Measurements from ENCODE around the gene ERAL1.
"Not testable (repeated sequence)": the region's sequence is repeated elsewhere in the genome, so short reads cannot be mapped to it uniquely, and the experiment has no call there.

Gene ERAL1

DNA sequence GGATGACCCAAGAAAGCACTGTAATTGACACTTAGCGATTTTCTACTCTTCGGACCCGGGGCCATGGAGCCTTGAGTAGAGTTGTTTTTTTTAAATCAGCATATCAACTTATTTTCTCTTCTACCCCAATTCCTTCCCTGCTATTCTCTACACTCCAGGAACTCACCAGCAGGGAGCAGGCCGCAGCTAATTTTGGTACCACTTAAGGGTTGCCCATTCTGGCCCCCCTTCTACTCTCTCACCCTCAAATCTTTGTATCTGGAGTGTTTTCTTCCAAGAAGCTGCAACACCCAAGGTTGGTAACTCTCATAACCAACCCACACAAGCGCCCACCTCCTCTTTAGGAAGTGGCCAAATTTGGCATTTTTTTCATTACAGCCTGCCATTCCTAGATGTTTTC, 5.5 kb upstream of the ERAL1 start:
- no peak for DNase-seq (ENCODE audit: low read depth in 1 of 2, low spot score in 1 of 2)

DNA sequence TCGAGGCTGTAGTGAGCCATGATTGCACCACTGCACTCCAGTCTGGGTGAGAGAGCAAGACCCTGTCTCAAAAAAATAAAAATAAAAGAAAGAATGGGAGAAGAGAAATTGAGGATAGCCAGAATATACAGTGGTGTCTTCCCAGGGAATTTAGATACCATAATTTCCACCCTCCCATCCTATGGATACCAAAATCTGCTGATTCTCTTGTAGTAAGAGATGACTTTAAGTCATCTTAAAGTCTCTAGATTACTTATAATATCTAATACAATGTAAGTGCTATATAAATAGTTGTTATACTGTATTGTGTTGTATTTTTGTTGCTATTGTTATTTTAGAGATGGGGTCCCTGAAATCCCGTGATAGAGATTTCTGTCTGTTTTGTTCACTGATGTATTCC, 1.5 kb upstream of the ERAL1 start:
- no peak for DNase-seq (ENCODE audit: low read depth in 1 of 2, low spot score in 1 of 2)

DNA sequence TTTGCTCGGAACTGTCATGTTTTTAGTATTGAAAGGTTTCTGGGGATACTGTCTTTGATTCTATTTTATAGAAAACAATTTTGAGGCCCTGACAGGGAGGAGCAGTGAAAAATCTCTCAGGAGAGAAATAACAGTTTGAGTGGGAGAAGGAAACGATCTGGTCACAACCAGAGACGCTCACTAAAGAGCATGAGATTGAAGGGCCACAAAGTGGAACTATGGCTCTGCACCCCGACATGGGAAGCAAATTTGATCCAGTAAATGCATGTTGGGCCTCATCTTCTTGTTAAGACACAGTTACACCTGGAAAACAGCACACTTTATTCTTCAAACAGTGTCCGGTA, 492 bp downstream of the ERAL1 start:
- DNase-seq (ENCODE audit: low read depth in 1 of 2, low spot score in 1 of 2): no peak

DNA sequence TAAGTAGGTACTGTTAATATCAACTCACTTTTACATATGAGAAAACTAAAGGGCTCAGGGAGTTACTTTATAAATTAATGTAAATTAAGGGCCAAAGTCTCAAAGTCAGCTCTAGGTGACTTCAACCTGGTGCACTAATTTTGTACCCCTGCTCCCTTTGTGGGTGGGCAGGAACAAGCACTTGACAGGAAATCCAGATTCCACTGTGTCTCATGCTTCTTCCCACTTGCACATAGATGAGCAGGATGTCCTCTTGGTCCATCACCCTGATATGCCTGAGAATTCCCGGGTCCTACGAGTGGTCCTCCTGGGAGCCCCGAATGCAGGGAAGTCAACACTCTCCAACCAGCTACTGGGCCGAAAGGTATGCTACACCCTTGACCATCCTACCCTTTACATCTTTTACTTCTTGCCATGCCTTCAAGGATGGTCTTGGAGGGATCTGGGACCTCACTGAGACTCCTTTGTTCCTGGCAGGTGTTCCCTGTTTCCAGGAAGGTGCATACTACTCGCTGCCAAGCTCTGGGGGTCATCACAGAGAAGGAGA, 1.3 kb downstream of the ERAL1 start:
- DNase-seq (ENCODE audit: low read depth in 1 of 2, low spot score in 1 of 2): no peak

DNA sequence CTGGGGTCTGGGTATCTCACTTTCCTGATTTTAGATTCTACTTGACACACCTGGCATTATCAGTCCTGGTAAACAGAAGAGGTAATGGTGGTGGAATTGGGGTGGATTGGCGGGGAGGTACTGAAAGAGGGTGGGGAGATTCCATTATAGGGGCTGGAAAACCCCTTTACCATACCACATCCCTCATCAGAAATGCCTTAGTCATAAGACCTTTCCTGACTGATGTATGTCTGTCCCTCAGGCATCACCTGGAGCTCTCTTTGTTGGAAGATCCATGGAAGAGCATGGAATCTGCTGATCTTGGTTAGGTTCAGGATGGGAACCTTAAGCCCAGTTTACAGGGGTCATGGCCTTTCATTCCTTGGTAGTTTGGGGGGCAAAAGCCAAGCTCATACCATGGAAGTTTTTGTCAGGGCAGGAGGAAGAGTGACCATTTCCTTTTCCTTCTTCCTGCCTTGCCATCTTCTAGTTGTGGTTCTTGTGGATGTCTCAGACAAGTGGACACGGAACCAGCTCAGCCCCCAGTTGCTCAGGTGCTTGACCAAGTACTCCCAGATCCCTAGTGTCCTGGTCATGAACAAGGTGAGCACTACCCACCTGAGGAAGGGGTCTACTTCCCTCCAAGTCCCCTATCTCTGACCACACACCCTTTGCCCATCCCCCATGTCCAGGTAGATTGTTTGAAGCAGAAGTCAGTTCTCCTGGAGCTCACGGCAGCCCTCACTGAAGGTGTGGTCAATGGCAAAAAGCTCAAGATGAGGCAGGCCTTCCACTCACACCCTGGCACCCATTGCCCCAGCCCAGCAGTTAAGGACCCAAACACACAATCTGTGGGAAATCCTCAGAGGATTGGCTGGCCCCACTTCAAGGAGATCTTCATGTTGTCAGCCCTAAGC, 3.3 kb downstream of the ERAL1 start:
- DNase-seq (ENCODE audit: low read depth in 1 of 2, low spot score in 1 of 2): no peak

DNA sequence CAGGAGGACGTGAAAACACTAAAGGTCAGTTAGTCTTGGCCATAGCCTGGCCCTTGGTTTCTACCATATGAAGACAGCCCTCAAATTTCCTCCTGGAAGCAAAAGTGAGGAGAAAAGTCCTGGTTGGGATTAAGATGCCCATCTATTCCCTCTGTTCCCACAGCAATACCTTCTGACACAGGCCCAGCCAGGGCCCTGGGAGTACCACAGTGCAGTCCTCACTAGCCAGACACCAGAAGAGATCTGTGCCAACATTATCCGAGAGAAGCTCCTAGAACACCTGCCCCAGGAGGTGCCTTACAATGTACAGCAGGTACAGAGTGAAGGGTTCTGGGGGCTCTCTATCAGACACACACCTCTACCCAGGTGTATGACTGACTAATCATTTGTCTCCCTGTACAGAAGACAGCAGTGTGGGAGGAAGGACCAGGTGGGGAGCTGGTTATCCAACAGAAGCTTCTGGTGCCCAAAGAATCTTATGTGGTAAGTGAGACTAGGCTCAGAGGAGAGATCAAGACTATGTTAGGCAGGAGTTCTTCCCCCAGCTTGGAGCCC, 4.1 kb downstream of the ERAL1 start:
- no peak for DNase-seq (ENCODE audit: low read depth in 1 of 2, low spot score in 1 of 2)

DNA sequence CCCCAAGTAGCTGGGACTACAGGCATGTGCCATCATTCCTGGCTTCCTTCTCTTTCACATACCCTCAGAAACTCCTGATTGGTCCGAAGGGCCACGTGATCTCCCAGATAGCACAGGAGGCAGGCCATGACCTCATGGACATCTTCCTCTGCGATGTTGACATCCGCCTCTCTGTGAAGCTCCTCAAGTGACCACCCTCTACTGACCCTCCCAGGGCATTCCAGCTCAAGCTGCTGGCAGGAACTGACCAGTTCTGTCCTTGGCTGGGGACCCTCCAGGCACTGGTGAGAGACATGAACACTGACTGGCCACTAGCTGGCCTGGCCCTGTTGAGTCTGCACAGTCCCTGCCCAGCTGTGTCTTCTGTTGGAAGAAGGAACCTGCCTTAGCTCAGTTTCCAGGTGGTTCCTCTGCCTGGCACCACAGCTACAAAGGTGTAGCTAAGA, 5.6 kb downstream of the ERAL1 start:
- DNase-seq (ENCODE audit: low read depth in 1 of 2, low spot score in 1 of 2): no peak

DNA sequence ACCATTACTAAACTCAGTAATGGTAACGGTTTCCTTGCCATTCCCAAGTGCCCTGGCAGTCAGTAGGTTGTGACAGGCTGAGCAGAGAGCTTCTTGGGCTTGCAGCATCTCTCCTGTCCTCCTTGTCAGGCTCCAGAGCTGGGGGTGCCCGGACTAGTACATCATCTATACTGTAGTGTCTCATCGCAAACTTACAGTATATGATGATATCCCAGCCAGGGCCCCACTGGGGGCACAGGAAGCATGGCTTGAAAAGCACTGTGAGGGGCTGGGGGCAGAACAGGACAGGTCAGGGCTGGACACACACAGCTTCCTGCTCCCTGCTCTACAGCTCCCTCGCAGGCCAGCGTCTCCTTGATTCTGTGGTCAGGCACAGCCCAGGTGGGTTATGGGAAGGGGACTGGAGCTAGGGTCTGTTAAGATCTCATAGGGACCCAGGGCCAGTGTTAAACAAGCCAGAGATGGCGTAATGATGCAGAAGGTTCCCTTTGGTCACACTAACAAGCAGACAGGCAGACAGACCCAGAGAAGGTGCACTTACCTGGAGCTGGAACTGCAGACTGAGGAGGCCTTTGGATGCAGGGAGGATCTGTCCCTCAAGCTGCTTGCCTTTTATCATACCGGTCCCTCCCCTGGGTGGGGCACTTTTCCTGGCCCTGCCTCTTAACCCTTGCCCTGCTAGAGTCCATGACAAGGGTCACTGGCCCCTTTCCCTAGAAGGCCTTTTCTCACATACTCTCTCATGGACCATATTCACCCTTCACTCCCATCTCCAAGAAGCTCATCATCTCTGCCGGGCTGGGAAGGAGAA, 6.8 kb downstream of the ERAL1 start:
- DNase-seq (ENCODE audit: low read depth in 1 of 2, low spot score in 1 of 2): no peak

DNA sequence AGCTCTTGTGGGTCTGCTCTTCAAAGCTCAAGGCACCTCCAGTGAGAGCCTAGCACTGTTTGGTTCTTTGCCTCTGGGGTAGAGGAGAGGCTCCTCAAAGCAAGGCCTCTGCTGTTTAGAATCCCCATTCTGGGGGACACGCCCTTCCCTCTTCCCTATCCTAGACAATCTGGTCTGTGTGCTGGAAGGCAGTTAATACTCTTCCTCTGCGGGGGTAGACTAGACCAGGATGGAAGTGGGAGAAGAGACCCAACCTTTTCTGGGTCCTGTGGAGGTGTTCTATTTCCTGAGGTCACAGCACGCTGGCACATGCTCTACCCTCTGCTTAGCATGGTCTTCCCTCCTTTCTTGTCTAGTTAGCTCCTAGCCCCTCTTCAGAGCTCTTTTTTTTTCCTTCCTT, 7.7 kb downstream of the ERAL1 start:
- no peak for DNase-seq (ENCODE audit: low read depth in 1 of 2, low spot score in 1 of 2)

DNA sequence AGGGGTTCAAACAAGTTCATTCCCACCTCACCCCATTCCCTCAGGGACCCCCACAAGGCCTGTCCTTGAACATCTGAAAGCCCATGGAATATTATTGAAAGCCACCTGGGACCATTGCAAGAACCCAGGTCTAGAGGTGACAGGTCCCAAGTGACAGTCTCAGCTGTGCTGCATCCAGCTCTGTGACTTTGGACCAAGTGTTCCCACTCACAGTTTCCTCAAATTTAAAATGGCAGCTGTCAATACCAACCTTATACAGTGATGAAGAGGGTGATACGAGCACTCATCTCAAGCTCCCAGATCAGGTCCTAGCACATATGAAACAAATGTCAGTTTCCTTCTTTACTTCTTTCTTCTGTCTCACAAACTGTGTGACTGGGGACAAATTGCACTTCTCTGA, 9.1 kb downstream of the ERAL1 start:
- no peak for DNase-seq (ENCODE audit: low read depth in 1 of 2, low spot score in 1 of 2)

DNA sequence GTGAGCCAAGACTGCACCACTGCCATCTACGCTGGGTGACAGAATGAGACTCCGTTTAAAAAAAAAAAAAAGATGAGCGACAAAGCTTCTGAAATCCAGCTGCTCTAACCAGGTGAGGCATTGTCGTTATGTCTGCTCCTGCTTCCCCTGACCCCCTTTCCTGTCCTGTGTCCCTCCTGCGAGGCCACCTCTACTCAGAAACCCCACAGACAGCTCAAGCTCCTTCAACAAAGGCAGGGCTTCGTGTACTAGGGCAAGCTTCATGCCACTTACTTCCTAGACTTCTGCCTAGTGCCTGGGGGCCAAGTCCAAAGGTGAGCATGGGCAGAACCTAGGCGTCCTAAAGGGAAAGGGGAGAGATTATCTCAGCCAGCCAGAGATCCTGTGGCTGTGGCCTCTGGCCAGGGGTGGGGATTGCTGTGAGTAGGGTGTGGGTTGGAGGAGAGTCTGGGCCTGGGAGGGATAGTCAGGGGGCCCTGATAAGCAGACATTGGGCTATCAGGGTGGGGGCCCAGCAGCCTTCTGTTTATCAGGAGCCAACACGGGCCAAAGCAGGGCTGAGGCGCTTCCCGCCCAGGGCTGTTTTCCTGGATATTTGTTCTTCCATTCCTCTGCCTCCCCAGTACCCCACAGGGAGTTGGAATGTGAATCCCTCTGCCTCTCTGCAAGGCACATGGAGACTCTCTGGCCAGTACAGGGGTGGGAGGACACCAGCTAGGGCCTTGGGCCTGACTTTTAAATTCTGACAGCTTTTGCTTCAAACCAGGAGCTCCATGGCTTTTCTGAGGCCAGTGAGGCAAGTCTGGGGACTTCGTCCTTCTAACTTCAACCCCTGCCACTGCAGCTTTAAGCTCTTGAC, 10.4 kb downstream of the ERAL1 start:
- DNase-seq (ENCODE audit: low read depth in 1 of 2, low spot score in 1 of 2): no peak

DNA sequence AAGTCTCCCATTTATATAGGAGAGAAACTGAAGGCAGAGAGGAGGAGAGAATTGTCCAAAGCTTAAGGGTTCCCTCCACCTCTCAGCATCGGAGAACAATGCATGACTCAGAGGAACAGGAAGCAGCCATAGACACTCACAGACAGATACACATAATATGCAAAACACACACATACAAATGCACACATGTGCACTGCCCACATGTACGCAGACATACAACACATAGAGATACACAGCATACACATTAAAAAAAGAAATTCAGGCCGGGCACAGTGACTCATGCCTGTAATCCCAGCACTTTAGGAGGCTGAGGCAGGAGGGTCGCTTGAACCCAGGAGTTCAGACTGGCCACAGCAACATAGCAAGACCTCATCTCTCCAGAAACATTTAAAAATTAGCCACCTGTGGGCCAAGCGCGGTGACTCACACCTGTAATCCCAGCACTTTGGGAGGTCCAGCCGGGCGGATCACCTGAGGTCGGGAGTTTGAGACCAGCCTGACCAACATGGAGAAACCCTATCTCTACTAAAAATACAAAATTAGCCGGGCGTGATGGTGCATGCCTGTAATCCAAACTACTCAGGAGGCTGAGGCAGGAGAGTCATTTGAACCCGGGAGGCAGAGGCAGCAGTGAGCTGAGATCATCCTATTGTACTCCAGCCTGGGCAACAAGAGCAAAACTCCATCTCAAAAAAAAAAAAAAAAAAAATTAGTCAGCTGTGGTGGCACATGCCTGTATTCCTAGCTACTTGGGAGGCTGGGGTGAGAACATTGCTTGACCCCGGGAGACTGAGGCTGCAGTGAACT, 11.3 kb downstream of the ERAL1 start:
- DNase-seq (ENCODE audit: low read depth in 1 of 2, low spot score in 1 of 2): no peak

DNA sequence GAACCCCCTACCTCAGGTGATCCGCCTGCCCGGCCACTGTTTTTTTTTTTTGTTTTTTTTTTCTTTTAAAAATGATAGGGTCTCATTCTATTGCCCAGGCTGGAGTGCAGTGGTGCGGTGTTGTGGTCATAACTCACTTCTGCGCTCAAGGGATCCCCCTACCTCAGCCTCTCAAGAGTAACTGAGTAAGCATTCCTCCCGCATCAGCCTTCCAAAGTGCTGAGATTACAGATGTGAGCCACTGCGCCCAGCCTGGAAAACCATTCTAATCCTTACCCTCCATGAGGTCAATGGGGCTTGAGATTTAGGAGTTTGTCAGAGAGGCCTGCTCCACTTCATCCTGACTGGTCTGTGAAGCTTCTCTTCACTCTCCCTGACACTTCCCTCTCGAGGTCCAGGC, 12.5 kb downstream of the ERAL1 start:
- DNase-seq (ENCODE audit: low read depth in 1 of 2, low spot score in 1 of 2): no peak

DNA sequence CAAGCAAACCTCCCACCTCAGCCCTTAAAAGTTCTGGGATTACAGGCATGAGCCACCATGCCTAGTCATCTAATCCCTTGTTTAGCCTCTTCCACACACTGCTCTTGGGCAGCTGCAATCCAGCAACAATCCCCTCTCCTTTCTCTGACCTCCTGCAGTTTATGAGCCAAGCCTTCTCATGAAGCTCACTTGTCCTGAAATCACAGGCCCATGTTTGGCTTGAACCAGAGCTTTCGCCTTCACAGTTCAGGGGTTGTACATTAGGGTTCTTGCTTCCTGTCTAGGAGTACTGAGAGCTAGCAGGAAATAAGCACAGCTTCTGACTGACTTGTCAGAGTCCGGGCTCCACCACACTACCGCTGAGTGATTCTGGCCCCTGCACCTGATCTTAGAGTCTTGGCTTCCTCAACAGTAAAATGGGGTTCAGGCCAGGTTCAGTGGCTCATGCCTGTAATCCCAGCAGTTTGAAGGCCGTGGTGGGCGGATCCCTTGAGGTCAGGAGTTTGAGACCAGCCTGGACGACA, 16.3 kb downstream of the ERAL1 start:
- DNase-seq (ENCODE audit: low read depth in 1 of 2, low spot score in 1 of 2): no peak

DNA sequence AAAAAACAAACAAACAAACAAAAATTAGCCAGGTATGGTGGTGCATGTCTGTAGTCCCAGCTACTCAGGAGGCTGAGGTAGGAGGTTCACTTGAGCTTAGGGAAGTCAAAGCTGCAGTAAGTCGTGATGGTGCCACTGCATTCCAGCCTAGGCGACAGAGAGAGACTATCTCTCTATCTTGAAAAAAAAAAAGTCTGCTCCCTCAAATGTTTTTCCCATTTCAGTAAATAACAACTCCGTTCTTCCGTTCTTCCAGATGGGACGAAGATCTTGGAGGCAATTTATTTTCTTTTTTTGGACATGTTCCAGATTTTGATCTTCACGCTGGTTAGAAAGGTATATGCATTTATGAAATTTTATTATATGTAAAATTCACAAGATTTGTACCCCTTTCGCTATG, 19.0 kb downstream of the ERAL1 start:
- DNase-seq (ENCODE audit: low read depth in 1 of 2, low spot score in 1 of 2): no peak

DNA sequence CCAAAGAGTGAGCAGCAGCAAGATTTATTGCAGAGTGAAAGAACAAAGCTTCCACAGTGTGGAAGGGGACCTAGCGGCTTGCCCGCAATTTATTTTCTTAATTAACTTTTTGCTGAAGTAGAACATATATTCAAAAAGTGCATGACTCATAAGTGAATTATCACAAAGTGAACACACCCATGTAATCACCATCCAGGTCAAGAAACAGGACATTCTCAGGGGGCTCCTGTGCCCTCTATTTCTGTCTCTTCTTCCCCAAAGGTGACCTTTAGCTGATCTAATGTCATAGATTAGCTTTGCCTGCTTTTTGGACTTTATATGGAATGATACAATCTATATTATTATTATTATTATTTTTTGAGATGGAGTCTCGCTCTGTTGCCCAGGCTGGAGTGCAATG, 19.9 kb downstream of the ERAL1 start:
- no peak for DNase-seq (ENCODE audit: low read depth in 1 of 2, low spot score in 1 of 2)

DNA sequence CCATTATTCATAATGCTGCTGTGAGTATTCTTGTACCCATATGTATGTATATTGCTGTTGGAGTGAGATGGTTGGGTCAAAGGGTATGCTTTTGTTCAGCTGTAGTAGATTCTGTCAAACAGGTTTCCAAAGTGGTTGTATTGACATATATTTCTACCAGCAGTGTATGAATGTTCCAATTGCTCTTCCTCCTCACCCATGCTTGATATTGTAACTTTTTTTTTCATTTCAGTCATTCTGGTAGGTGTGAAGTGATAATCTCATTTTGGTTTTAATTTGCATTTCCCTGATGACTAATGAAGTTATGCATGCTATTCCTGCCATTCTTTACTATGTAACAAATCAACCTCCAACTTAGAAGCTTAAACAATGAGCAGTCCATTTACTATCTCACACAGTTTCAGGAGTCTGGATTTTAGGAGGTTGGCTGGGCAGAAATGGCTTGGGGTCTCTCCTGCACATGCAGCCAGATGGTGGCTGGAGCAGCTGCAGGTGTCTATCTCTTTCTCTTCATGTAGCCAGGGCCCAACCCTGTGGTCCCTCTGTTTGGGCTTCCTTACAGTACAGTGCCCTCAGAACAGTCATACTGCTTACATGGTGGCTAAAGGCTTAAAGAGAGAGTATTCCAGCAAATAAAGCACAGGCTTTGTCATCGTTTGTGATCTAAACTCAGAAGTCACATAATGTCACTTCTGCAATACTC, 21.2 kb downstream of the ERAL1 start:
- DNase-seq (ENCODE audit: low read depth in 1 of 2, low spot score in 1 of 2): no peak

DNA sequence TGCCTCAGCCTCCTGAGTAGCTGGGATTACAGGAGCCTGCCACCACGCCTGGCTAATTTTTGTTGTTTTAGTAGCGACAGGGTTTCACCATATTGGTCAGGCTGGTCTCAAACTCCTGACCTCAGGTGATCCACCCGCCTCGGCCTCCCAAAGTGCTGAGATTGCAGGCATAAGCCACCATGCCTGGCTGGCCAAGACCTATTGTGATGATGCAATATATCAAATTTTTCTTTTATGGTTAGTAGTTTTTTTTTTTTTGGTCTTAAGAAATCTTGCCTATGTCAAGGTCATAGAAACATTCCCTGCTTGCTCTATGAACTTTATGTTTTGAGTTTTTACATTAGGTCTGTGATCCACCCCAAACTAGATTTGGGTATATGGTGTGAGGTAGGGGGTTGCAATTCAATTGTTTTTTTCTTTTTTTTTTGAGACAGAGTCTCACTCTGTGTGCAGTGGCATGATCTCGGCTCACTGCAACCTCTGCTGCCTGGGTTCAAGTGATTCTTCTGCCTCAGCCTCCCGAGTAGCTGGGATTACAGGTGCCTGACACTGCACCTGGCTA, 22.4 kb downstream of the ERAL1 start:
- DNase-seq (ENCODE audit: low read depth in 1 of 2, low spot score in 1 of 2): not testable (repeated sequence)

Data from stimulated activated CD4-positive, alpha-beta T cell treated with anti-CD3 and anti-CD28 coated beads, Interleukin-15, amount 100 ng/mL, for 1 hour (primary cell).